K562 (cell line): ENCODE data around the gene HLA-DOA. TPM values are rescaled to one million over a fixed set of nuclear protein-coding genes. Genes with fewer than 3 reads are reported as not detected.

Source experiments
- CBX1 ChIP-seq: sonication (generic); IDR thresholded peaks from 2 replicates; pipeline ENCODE4 v1.6.1; 2016; ENCODE audit warnings: antibody characterized with exemption, low read depth, mild to moderate bottlenecking
- EZH2 ChIP-seq: IDR thresholded peaks from 2 replicates; pipeline ENCODE4 v1.6.1; 2012; ENCODE audit warnings: low read depth, mild to moderate bottlenecking, inconsistent platforms, low read length, borderline replicate concordance
- FOXM1 ChIP-seq, 2 experiments: fragments of 450-650 bp in 1 of 2; sonication (generic) in 1 of 2; formaldehyde crosslinking in 1 of 2; IDR thresholded peaks; 2 replicates each; pipeline versions ENCODE4 v1.6.1 to v1.9.0; 2017 to 2022; ENCODE audit warnings: low read depth in 2 of 2, mild to moderate bottlenecking in 2 of 2, missing genetic modification reagents in 1 of 2, moderate library complexity in 1 of 2
- HNRNPH1 ChIP-seq: fragments of 200-400 bp; formaldehyde crosslinking; optimal IDR thresholded peaks from 2 replicates; pipeline ENCODE3; 2017; ENCODE audit warnings: low read depth, mild to moderate bottlenecking, low read length, moderate library complexity
- NFRKB ChIP-seq: fragments of 450-650 bp; IDR thresholded peaks from 2 replicates; pipeline ENCODE4 v1.6.1; 2016; ENCODE audit warnings: low read depth
- POLR2G ChIP-seq: fragments of 200-400 bp; formaldehyde crosslinking; IDR thresholded peaks from 2 replicates; pipeline ENCODE4 v1.6.1; 2017; ENCODE audit warnings: low read depth, mild to moderate bottlenecking, antibody characterized with exemption, low read length, moderate library complexity
- RFX7 ChIP-seq: fragments of 250-450 bp; sonication (Bioruptor Pico); IDR thresholded peaks from 2 replicates; pipeline ENCODE4 v1.5.1; 2021; ENCODE audit warnings: mild to moderate bottlenecking
- SIN3B ChIP-seq: fragments of 450-650 bp; IDR thresholded peaks from 2 replicates; pipeline ENCODE4 v1.6.1; 2017; ENCODE audit warnings: low read depth, mild to moderate bottlenecking, moderate library complexity
- SREBF1 ChIP-seq: fragments of 150-350 bp; IDR thresholded peaks from 2 replicates; pipeline ENCODE4 v1.6.1; 2014; ENCODE audit warnings: antibody characterized with exemption, low read depth, low read length, borderline replicate concordance
- ZFPM2 ChIP-seq: fragments of 250-450 bp; sonication (Bioruptor Pico); IDR thresholded peaks from 2 replicates; pipeline ENCODE4 v1.5.1; 2022; ENCODE audit warnings: mild to moderate bottlenecking
- ZNF24 ChIP-seq: fragments of 450-650 bp; IDR thresholded peaks from 2 replicates; pipeline ENCODE4 v1.6.1; 2016
- ZNF3 ChIP-seq: fragments of 250-450 bp; sonication (Bioruptor Pico); IDR thresholded peaks from 2 replicates; pipeline ENCODE4 v1.5.0; 2021; ENCODE audit warnings: mild to moderate bottlenecking, moderate library complexity
- ZNF583 ChIP-seq: fragments of 250-450 bp; sonication (Bioruptor Pico); IDR thresholded peaks from 2 replicates; pipeline ENCODE4 v1.4.0; 2020
- polyA plus RNA-seq, 8 experiments: library from polyadenylated mRNA; depleted of rRNA in 4 of 8; stranded (reverse) in 5 of 8; unstranded in 3 of 8; fragments of >200 nt; fragmentation: Nextera tagmentation in 2 of 8; fragmentation: Illumina TruSeq in 1 of 8; extraction: Ambion mirVana in 2 of 8; extraction: Trizol in 1 of 8; gene quantifications; 2 replicates each; pipeline versions ENCODE4 v1.2.1 to v1.2.3, GENCODE V29; 2011 to 2014; ENCODE audit warnings: inconsistent platforms in 1 of 8, missing spikeins in 1 of 8
- total RNA-seq, 7 experiments: library from RNA; depleted of rRNA in 6 of 7; stranded (reverse); fragments of >200 nt in 6 of 7; fragmentation: Illumina TruSeq in 2 of 7; extraction: Trizol in 2 of 7; gene quantifications; 2 replicates each; pipeline versions ENCODE4 v1.2.1 to v1.2.3, GENCODE V29; 2011 to 2021; ENCODE audit warnings: low replicate concordance in 1 of 7
- TF ChIP-seq, protein P1 (sequence below): fragments of 250-450 bp; sonication (Bioruptor Pico); IDR thresholded peaks from 2 replicates; pipeline ENCODE4 v1.8.0; 2022; ENCODE audit warnings: inconsistent platforms, mild to moderate bottlenecking, moderate library complexity, borderline replicate concordance
- TF ChIP-seq, protein P2 (sequence below): fragments of 250-450 bp; sonication (Bioruptor Pico); IDR thresholded peaks from 2 replicates; pipeline ENCODE4 v1.5.1; 2021; ENCODE audit warnings: mild to moderate bottlenecking
- TF ChIP-seq, protein P3 (sequence below): fragments of 250-450 bp; sonication (Bioruptor Pico); IDR thresholded peaks from 2 replicates; pipeline ENCODE4 v1.5.0; 2021; ENCODE audit warnings: mild to moderate bottlenecking, moderate library complexity
- TF ChIP-seq, protein P4 (sequence below): fragments of 250-450 bp; sonication (Bioruptor Pico); IDR thresholded peaks from 2 replicates; pipeline ENCODE4 v1.5.0; 2021

The HLA-DOA gene
- total and polyA plus RNA-seq, 9 of the 15 experiments (the other 6 are each of a cell fraction or from before 2014, with no cell fraction given), result 0.07 TPM; not detected in 8

DNA sequence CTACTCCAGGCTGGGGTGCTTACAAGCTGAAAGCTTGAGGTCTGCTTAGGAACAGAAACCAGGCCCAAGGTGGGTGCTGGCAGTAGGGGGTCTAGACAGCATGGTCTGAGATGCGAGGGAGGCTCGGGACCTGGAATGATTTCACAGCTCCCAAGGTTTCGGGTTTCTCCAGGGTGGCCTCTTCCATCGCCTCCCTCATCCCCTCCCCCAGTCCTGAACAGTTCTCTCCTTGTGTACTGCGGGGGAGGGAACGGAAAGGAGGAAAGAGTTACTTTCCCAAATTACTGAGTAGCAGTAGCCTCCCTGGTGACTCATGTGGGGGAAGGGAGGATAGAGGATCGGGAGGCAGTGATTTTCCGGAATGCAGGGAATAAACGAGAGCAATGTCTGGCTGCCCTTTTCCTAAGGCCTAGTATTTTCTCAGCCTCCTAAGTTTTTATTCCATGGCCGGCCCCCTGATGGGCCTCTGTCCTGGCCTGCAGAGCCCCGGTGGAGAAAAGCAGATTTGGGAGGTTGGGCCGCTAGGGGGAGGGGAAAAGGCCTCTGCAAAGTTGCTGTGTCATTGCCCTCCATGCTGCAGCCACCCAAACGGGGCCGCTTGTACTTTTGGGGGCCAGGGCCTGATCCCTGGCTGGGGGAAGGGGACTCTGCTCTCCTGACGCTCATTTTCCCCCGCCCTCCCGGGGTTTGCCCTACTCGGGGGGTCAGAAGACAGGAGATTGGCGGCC is 39.5 kb downstream of the HLA-DOA start (continued):
- TF ChIP-seq CBX1 (0 out of 2 replicates have a peak, but pooled peaks have one; percentile 2), ZNF583 (CRISPR knock-in tag) (no peak; the same call in 1 of the 2 replicates), EZH2 (no peak), ZNF24 (peak; percentile 61), SREBF1 (peak; percentile 42; the same call in 1 of the 2 replicates), SIN3B (no peak), RFX7 (CRISPR knock-in tag) (no peak), FOXM1 (IDR thresholded peaks at IDR 0.05; ENCODE audit: low read depth) (0 out of 2 replicates have a peak, but pooled peaks have one; percentile 9), FOXM1 (CRISPR knock-in tag; IDR thresholded peaks at IDR 0.05; ENCODE audit: low read depth) (no peak; the same call in 1 of the 2 replicates), POLR2G (peak; percentile 77), ZNF3 (CRISPR knock-in tag) (no peak), NFRKB (no peak; the same call in 1 of the 2 replicates), ZFPM2 (CRISPR knock-in tag) (no peak), HNRNPH1 (no peak)
- TF ChIP-seq, protein P1, sequence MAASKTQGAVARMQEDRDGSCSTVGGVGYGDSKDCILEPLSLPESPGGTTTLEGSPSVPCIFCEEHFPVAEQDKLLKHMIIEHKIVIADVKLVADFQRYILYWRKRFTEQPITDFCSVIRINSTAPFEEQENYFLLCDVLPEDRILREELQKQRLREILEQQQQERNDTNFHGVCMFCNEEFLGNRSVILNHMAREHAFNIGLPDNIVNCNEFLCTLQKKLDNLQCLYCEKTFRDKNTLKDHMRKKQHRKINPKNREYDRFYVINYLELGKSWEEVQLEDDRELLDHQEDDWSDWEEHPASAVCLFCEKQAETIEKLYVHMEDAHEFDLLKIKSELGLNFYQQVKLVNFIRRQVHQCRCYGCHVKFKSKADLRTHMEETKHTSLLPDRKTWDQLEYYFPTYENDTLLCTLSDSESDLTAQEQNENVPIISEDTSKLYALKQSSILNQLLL (CRISPR knock-in tag), result no peak
- TF ChIP-seq, protein P2, sequence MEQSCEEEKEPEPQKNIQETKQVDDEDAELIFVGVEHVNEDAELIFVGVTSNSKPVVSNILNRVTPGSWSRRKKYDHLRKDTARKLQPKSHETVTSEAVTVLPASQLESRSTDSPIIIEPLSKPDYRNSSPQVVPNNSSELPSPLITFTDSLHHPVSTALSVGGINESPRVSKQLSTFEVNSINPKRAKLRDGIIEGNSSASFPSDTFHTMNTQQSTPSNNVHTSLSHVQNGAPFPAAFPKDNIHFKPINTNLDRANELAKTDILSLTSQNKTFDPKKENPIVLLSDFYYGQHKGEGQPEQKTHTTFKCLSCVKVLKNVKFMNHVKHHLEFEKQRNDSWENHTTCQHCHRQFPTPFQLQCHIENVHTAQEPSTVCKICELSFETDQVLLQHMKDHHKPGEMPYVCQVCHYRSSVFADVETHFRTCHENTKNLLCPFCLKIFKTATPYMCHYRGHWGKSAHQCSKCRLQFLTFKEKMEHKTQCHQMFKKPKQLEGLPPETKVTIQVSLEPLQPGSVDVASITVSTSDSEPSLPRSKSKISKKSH (CRISPR knock-in tag), result no peak
- TF ChIP-seq, protein P3, sequence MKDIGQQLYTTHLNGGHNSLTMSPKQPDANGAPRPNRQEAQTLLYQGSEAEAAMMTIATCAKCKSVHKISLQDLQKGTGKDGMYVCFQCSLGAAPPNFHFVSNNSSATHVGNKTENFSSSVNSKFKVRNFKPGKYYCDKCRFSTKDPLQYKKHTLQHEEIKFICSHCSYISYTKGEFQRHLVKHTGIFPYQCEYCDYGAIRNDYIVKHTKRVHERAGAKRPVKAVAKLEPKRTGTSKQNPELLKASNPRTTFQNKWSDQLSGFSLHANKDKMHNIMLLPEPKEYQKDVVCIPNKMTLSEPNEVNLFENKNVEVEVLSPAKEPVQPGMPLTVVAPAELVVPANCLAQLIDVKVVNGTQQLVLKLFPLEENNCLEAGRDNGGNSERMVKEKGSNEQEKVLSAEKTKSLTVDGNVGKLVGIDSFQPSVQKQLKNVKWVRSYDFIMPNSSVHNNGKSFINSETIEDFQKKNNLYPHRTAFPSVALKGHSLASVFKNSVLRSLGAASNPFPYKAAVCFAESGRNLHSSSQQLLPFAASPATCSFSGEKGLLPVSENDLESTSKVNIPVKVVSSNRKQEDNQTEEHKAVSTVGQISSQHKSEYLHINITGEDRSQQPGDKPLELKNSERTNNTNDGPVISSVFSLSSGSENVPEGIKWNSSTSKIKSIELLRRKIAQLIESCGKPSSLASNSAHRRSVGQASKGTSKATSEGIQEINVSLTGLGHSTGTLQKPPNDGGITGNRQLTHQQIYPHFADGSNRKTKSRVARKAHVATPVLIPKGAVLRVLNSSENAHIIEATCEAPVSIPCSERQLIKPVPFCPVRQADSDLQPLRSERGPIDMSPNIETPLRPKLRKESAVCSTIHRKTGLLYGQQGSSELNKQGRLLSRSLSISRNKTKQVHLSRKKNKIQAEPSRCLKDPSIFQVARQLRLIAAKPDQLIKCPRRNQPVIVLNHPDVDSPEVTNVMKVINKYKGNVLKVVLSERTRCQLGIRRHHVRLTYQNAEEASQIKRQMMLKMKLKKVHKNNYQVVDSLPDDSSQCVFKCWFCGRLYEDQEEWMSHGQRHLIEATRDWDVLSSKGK (CRISPR knock-in tag), result no peak
- TF ChIP-seq, protein P4, sequence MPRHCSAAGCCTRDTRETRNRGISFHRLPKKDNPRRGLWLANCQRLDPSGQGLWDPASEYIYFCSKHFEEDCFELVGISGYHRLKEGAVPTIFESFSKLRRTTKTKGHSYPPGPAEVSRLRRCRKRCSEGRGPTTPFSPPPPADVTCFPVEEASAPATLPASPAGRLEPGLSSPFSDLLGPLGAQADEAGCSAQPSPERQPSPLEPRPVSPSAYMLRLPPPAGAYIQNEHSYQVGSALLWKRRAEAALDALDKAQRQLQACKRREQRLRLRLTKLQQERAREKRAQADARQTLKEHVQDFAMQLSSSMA, result no peak
